Coronary artery (tissue), 2 donors: Measurements from ENCODE around the gene ADTRP.

ENCODE experiments used
- DNase-seq: peaks from one replicate; pipeline ENCODE4 v3.0.0-alpha.2; 2017; ENCODE audit warnings: low spot score
- H3K27ac ChIP-seq, 2 donors: fragments of 200-600 bp; sonication (generic); one replicate each; pipeline ENCODE4 v1.5.1; 2016 to 2019
- H3K4me3 ChIP-seq: fragments of 200-600 bp; sonication (generic); 2 replicates; pipeline ENCODE4 v1.5.1; 2016; ENCODE audit warnings: mild to moderate bottlenecking, moderate library complexity
- TF ChIP-seq, protein P1 (sequence below): fragments of 200-600 bp; sonication (generic); IDR thresholded peaks from one replicate; pipeline ENCODE4 v1.5.1; 2019; ENCODE audit warnings: antibody characterized with exemption

ADTRP gene

DNA sequence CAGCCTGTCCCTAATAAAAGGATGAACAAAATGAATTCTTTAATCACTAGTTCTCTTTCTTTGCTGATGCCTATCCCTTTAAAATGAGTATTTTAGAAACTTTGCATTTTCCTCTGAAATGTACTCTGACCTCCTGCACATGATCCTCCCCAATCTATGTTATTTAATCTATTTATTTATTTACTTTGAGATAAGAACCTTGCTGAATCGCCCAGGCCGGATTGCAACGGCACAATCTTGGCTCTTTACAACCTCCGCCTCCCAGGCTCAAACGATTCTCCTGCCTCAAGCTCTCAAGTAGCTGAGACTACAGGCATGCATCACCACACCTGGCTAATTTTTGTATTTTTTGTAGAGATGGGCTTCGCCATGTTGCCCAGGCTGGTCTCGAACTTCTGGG is 27.9 kb downstream of the ADTRP start:
- Histone ChIP-seq H3K4me3 (no peak overlapping the region), H3K27ac (no peak overlapping the region)
- DNase-seq: no peak
- TF ChIP-seq, protein P1, sequence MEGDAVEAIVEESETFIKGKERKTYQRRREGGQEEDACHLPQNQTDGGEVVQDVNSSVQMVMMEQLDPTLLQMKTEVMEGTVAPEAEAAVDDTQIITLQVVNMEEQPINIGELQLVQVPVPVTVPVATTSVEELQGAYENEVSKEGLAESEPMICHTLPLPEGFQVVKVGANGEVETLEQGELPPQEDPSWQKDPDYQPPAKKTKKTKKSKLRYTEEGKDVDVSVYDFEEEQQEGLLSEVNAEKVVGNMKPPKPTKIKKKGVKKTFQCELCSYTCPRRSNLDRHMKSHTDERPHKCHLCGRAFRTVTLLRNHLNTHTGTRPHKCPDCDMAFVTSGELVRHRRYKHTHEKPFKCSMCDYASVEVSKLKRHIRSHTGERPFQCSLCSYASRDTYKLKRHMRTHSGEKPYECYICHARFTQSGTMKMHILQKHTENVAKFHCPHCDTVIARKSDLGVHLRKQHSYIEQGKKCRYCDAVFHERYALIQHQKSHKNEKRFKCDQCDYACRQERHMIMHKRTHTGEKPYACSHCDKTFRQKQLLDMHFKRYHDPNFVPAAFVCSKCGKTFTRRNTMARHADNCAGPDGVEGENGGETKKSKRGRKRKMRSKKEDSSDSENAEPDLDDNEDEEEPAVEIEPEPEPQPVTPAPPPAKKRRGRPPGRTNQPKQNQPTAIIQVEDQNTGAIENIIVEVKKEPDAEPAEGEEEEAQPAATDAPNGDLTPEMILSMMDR: no peak

DNA sequence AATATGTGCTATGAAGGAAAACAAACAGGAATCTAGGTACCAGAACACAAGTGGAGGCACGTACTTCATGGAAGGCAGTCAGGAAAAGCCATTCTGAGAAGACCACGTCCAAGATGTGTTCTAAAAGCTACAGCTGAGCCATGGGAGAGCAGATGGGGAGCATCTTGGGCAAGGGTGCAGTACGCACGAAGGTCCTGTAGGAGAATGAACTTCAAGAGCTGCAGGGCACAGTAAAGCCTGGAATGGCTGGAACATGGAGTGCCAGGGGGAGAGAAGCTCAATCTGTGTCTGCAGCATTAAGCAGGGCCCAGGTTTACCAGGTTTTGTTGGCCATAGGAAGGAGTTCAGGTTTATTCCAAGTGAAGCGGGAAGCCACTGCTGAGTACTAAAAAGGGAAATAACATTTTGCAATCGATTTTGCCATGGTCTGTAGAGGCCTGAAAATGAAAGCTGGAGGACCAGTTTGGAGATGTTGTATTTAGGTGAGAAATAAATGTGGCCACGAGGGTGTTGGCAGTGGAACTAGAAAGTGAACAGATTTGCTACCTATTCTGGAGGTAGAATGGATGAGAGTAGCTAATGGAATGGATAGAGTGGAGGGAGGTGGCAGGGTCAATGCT is 29.9 kb downstream of the ADTRP start:
- Histone ChIP-seq H3K4me3 (no peak overlapping the region), H3K27ac (no peak overlapping the region)
- TF ChIP-seq, protein P1: no peak
- no peak for DNase-seq

DNA sequence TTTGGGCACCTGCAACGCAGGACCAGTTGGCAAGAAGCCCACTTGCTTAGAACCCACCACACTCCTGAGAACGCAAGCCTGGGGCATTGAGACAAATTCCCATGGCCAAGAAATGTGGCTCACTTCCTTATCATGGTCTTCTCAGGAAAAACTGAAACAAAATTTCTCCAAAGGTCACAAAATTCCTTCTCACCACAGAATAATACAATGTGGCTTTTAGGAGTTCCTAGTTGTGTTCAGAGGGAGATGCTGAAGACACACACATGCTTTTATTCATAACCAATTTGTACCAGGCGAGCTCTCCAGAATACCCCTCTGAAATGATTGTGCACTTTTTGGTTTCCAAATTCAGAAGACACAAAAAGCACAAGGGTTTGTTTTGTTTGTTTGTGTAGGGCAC is 31.6 kb downstream of the ADTRP start:
- TF ChIP-seq, protein P1: no peak
- peak overlapping the region in 1 of 2 donors; percentile 47 for H3K27ac ChIP-seq
- no peak overlapping the region for H3K4me3 ChIP-seq
- DNase-seq: no peak

DNA sequence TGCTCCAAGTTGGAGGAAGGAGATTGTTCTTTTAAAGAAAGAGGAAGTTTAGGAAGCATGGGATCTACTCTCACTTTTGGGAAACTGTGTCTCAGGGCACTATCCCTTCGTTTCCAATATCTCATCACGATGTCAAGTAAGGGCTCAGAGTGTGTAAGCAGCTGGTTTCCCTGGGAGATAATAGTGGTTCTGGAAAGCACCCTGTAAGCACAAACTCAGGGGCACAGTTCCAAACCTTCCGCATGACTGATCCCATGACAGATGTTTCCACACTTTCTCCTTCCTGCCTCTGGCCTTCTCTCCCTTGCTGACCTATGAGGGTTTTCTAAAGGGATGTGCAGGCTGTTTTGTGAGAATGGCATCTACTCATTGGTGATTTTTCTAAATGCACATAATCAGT is 33.9 kb downstream of the ADTRP start:
- TF ChIP-seq, protein P1: no peak
- peak overlapping the region; percentile 23 to 70 for H3K27ac ChIP-seq
- H3K4me3 ChIP-seq: no peak overlapping the region
- DNase-seq: no peak

DNA sequence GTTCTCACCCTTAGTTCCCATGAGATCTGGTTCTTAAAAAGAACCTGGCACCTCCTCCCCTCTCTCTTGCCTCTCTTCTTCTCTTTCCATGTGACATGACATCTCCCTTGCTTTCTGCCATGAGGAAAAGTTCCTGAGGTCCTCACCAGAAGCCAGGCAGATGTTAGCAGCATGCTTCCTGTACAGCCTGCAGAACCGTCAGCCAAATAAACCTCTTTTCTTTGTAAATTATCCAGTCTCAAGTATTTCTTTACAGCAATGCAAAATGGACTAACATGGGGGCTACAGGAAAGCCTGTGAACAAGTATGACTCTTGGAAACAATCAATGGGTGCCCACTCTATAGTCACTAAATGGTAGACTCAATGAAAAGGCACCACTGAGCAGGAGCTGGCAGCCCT is 34.5 kb downstream of the ADTRP start:
- Histone ChIP-seq H3K27ac (peak overlapping the region; percentile 23 to 70), H3K4me3 (no peak overlapping the region)
- DNase-seq: no peak
- TF ChIP-seq, protein P1: no peak

DNA sequence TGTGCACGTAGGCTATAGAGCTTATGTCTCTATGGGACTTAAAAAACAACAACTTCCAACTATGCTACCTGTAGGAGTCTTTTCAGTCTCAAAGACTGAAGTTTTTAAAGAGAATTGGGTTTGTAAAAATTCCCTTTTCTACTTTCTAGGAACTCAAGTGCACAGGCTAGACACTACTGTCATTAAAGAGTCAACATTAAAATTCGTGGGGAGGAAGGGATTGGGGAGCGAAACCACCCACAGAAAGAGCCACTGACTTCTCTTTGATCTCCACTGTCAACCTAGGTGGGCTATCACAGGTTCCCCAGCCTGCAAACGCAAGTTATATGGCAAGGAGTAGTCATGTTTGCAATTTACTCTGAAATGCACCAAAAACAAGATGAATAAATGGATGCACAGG is 37.7 kb downstream of the ADTRP start:
- TF ChIP-seq, protein P1: no peak
- H3K27ac ChIP-seq: no peak overlapping the region
- no peak for DNase-seq
- H3K4me3 ChIP-seq: no peak overlapping the region

DNA sequence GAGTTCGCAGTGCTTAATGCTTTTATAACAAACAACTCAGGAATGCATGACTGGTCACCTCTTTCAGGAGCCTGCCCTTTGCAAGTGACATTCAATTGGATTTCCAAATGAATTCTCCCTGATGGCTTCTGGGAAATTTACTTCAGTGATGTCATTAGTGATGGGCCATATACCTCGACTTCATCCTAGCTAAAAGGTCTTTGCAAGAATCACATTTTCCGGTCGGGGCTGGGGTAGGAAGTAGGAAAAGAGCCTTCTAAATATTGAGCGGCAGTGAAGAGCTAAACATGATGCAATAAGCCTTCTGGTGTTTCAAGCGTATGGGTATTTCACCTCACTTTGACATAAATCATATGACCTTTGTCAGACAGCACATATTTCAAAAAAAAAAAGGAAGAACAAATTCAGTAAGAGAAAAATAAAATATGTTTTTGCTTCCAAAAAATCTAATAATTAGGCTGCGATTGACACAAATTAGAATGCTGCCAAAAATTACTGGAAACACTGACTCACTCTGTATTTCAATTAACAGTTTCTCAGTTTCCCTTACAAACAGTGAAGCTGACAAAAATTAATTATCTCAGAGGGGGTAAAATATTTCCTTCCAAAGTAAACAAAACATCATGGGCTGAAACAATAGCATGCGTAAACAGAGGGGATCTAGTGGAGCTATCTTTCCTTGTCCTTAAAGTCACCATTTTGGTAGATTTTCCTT is 39.8 kb downstream of the ADTRP start:
- no peak overlapping the region for H3K27ac ChIP-seq
- DNase-seq: no peak
- TF ChIP-seq, protein P1: no peak

More for the DNA sequence above, 39.8 kb downstream of the ADTRP start:
- no peak overlapping the region for H3K4me3 ChIP-seq
